GM21381 (cell line): ENCODE measurements around the gene CACNB1.

Experiments
- ATAC-seq: cut with Tn5 transposase; IDR thresholded peaks from one replicate; pipeline ENCODE4 v1.9.1; 2021; ENCODE audit warnings: mild to moderate bottlenecking, moderate library complexity; ENCODE audit not compliant: unreplicated experiment

The CACNB1 gene

GRCh38 chr17:39153599-39154051 is 43.8 kb downstream of the CACNB1 start:
- peak; percentile 49 for ATAC-seq

GRCh38 chr17:39151943-39152818 is 45.3 kb downstream of the CACNB1 start:
- no peak for ATAC-seq

GRCh38 chr17:39151150-39151942 is 46.1 kb downstream of the CACNB1 start, which contains the start of gene PLXDC1:
TSS of gene PLXDC1 (minus strand) at chr17:39151637. CDS start at chr17:39151437, 200 bp downstream.
- ATAC-seq, result no peak

GRCh38 chr17:39150795-39151149 is 46.7 kb downstream of the CACNB1 start:
- ATAC-seq, result no peak

GRCh38 chr17:39150104-39150634 is 47.3 kb downstream of the CACNB1 start:
- no peak for ATAC-seq

- ATAC-seq, result no peak
Measured at GRCh38 chr17:39147221-39148185, 50.0 kb downstream of the CACNB1 start.

- no peak for ATAC-seq
Measured at GRCh38 chr17:39146273-39146672, 51.2 kb downstream of the CACNB1 start.

GRCh38 chr17:39145143-39145542 is 52.3 kb downstream of the CACNB1 start:
- ATAC-seq, result no peak

- ATAC-seq, result no peak
Measured at GRCh38 chr17:39144416-39144840, 53.0 kb downstream of the CACNB1 start.

- ATAC-seq, result no peak
Measured at GRCh38 chr17:39143552-39144093, 53.8 kb downstream of the CACNB1 start.

GRCh38 chr17:39141915-39142664 is 55.4 kb downstream of the CACNB1 start:
- ATAC-seq, result no peak

GRCh38 chr17:39141294-39141693 is 56.2 kb downstream of the CACNB1 start:
- no peak for ATAC-seq

GRCh38 chr17:39139561-39139960 is 57.9 kb downstream of the CACNB1 start:
- ATAC-seq, result no peak

GRCh38 chr17:39139161-39139511 is 58.3 kb downstream of the CACNB1 start:
- no peak for ATAC-seq

GRCh38 chr17:39138431-39139160 is 58.9 kb downstream of the CACNB1 start:
- no peak for ATAC-seq

- no peak for ATAC-seq
Measured at GRCh38 chr17:39134878-39135277, 62.6 kb downstream of the CACNB1 start.

GRCh38 chr17:39132192-39132610 is 65.3 kb downstream of the CACNB1 start:
- ATAC-seq, result no peak

GRCh38 chr17:39131616-39132015 is 65.9 kb downstream of the CACNB1 start:
- ATAC-seq, result no peak

GRCh38 chr17:39130205-39130604 is 67.3 kb downstream of the CACNB1 start:
- ATAC-seq, result no peak
